Measurements from ENCODE around the gene LIPI.
"Not testable (repeated sequence)": the region's sequence is repeated elsewhere in the genome, so short reads cannot be mapped to it uniquely, and the experiment has no call there.

LIPI gene

DNA sequence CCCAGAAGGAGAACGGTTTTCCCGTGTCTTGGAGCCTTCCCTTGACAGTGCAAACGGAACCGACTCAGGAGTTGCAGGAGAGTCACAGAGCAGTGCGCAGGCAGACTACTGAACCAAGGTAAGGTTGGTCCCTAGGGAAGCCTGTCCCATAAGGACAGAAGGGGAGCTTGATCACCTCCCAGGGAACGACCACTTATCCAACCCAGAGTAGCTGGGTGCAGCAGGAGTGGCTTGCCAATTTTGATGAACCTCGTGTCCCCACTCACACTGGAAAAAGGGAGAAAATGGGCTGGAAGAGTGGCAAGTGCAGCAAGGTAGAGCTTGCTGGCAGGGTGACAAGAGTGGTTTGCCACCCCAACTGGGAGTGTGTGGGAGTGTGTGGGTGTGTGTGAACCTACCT, 95.1 kb downstream of the LIPI start:
- DNase-seq, result no peak

DNA sequence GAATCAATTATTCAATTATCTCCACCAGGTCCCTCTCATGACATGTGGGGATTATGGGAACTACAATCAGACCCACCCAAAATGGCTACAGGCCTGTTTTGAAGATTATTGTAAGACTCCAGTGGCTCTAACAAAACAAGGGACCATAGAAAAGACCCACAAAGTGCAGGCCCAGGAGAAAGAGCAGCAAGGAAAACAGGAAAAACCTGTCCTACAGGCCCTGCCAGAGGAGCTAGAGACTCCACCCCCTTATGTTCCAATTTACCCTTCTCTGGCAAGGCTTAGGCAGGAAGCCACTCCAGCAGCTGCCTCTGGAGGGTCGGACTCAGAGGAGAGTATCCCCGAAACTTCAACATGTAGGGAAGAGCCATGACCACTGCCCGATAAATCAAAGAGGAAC, 96.5 kb downstream of the LIPI start:
- DNase-seq, result no peak

DNA sequence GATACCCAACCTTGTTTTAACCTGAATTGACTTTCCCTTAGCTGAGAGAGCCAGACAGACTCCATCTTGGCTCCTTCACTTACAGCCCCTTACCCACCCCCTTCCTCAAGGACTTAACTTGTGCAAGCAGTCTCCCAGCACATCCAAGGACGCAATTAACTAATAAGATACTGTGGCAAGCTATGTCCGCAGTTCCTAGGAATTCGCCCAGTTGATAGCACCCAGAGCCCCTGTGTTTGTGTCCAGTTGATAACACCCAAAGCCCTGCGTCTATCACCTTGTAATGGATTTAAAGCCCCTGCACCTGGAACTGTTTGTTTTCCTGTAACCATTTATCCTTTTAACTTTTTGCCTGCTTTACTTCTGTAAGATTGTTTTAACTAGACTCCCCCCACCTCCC, 106.2 kb downstream of the LIPI start:
- not testable (repeated sequence) for DNase-seq

DNA sequence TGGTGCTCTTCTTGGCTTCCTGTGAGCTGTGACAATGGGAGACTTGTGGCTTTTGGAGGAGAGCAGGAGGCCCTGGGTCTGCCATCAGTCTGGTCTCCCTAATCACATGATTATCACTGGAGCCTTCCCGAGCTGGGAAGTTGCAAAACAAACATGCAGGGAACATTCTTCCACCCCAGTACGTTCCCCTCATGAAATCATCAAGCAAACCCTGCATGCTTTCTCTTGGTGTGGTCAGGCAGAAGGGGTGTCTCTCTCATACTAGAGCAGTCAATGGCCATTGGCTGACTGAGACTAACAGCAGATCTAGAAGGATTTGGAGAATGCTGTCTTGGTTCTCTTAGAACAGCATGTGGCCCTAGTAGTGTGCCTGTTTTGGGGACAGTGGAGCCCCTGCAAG, 111.2 kb downstream of the LIPI start:
- DNase-seq, result no peak

DNA sequence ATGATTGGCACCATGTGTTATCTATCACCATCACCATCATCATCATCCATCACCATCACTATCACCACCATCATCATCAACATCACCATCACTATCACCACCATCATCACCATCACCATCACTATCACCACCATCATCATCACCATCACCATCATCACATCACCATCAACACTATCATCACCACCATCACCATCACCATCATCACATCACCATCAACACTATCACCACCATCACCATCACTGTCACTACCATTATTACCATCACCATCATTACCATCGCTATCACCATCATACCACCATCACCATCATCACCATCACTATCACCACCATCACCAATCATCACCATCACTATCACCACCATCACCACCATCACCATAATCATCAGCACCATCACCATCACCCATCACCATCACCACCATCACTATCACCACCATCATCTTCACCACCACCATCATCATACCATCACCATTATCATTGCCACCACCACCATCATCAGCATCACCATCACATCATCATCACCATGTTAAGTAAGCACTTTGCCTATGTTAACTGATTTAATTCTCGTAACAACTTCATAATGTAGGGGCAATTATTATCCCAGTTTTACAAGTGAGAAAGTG, 112.8 kb downstream of the LIPI start:
- no peak for DNase-seq

DNA sequence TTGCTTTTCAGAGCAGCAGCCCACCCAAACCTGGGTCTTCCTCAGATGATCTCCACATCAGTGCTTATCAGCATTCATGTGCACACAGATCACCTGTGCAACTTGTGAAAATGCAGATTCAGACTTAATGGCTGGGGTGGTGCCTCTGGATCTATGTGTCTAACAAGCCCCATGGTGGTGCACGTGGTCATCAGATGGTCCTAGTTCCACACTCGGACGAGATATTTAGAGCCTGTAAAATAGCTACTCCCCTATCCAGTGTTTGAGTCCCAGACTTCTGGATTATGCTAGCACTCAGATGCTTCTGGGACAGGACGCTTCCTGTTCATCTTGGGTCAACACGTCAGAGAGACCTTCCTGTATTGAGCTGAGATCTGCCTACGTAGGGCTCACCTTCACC, 114.2 kb downstream of the LIPI start:
- DNase-seq, result no peak

DNA sequence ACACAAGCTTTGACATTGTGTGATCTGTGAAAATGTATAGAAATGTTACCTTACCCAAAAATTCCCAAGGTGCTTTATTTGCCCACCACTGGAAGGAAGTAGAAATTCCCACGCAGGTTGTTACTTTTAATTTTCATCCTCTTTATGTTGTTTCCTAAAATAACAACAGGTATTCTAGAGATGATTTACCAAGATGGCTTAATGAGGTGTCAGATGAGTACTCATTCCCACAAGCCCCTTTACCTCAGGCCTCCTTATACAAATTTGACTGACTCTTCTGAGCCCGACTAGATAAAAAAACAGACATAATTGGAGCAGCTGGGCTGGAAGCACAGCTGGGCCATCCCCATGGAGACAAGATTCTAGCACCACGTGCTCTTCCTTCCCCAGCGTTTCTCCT, 114.6 kb downstream of the LIPI start:
- DNase-seq, result no peak

DNA sequence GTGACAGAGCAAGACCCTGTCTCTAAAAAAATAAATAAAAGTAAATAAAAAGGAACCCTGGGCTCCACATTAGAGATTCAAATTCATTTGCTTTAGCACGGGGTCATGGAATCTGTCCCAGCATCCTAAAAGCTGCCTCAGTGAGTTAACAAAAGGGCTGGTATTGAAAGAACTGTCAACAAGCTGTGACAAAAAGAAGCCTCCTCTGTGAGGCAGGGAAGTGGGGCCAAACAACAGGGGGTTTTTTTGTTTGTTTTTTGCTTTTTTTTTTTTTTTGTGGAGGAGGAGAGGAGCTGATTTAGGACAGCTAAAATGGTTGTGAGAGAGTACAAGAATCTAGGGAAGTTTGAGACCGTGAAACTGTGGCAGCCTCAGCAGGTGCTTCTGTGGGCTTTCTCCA, 115.7 kb downstream of the LIPI start:
- no peak for DNase-seq

DNA sequence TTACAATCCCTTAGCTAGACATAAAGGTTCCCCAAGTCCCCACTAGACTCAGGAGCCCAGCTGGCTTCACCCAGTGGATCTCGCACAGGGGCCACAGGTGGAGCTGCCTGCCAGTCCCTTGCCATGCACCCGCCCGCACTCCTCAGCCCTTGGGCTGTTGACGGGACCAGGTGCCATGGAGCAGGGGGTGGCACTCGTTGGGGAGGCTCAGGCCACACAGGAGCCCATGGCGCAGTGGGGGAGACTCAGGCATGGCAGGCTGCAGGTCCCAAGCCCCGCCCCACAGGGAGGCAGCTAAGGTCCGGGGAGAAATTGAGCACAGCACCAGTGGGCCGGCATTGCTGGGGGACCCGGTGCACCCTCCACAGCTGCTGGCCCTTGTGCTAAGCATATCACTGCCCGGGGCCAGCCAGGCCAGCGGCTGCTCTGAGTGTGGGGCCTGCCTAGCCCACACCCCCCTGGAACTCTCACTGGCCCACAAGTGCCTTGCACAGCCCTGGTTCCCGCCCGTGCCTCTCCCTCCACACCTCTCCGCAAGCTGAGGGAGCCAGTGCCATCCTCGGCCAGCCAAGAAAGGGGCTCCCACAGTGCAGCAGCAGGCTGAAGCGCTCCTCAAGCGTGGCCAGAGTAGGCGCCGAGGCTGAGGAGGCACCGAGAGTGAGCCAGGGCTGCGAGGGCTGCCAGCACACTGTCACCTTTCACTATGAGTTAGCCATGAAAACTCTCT, 117.8 kb downstream of the LIPI start:
- DNase-seq, result no peak

DNA sequence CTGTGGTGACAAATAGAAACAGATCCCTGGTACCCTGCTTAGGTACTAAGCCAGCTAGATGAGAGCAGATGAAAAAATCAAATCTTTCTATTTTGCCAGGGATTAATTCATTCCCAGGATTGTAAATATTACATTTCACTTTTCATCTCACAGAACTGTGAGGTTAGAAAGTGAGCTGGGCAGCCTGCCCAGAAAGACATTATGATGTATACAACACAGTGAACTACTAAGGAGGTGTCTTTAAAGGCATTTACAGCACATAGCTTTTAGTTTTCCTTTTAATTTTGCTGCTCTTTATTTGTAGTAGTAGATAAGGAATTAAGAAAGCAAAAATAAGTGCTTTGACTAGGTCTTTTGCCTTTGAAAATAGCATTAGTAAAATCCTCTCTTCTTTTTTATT, 120.6 kb downstream of the LIPI start:
- DNase-seq, result not testable (repeated sequence)

DNA sequence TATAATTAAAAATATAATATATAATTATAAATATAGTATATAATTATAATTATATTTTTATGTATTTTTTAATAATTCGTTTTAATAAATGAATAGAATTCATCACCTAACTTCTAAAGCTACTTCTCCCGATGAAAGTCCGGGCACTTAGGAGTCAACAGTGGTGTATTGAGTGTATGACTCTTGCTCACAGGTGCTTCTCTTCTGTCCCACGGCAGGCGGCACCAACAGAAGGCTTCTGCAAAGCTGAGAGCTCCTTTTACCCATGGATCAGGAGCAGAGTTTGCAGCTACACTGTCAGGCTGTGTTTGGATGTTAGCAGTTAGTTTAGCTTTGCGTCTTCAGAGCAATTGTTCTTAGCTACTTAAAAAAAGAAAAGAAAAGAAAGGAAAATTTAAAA, 122.4 kb downstream of the LIPI start:
- no peak for DNase-seq

DNA sequence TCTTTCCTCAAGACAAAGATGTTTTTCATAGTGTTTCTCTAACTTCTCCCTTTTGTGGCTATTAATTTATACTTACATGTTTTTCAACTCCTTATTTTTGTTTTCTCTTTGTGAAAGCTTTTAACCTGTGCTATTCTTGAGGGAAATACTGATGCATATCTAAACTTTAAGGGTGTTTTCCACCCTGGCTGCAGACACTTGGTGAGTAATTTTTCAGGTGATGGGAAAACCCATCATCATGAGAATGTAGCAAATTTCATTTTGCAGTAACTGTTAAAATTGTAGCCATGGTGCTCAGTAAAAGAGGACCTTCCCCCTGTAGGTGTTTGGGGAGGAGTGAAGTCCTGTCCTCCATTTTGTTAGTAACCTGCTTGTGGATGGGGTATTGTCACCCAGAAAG, 124.2 kb downstream of the LIPI start:
- DNase-seq, result no peak

DNA sequence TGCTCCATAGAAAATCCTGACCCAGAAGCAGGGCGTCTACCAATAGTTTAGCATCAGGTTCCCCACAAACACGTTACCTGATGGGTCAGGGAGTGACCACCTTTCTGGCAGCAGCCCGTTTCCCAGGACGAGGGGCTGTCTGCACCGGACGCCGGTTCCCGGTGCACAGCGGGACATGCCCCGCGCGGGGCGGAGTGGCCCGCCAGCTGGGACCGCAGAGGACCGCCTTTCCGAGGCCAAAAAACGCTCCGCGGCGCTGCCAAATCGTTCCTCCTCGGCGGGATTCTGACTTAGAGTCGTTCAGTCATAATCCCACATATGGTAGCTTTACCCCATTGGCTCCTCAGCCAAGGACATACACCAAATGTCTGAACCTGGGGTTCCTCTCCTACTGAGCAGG, 126.1 kb downstream of the LIPI start:
- DNase-seq, result no peak

DNA sequence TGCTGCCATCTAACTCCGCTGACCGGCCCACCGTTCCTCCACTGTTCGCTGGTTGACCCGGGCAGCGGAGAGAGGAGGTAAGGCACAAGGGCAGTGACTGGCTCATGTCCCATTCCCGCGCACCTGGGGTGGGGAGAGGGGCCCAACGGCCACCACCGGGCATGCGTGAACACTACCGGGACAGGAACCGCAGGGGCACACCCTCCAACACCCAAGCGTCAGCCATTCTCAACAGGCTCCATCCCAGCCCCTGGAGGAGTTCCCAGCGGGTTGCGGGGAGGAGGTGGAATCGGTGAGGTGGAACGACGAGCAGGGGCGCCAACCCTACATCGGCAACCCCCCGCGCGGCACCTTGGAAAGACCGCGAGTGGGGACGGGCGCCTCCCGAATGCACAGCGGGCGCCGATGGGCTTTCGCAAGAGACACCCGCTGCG, 126.7 kb downstream of the LIPI start:
- DNase-seq, result no peak

DNA sequence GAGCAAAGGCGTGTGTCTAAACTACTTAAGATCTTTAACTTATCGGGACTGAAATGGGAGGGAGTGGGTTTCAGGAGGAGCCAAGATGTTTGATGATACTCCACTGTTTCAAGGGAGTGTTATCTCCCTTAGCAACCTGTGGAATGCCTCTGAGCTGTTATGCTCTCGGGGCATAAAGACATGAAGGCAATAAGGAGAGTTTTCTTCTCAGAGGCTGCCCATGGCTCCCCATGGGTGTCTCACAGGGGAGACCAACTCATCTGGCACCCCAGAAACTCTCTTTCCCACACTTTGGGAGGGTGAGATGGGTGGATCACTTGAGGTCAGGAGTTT, 130.0 kb downstream of the LIPI start:
- DNase-seq, result no peak

DNA sequence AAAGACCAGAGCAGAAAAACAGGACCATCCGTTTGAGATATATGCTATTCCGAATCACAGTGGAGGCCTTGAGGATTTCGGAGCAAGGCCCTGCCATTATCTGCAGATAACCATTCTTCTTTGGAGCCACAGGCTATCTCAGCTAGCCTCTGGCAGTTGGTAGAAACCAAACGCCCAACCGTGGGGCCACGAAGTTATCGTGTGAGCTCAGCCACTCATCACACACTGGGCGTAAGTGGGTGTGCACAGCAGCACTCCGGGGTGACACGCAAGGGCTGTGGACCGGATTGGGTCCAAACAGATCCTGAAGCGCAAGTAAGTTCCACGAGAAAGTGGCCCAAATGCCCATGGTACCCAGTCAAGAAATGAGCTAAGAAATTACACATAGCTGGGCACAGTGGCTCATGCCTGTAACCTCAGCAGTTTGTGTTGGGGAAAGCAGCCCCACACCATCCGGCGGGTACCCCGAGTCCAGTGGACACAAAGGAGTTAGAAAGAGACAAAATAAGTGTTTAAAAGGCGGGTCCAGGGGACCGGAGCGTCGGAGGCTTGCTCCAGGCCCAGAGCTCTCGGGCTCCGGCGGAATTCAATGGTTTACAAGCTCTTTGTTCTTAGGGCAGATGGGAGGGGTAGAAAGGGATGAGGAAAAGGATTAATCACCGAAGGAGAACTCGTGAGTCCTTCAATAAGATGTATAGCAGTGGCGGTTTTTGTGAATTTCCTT, 130.6 kb downstream of the LIPI start:
- DNase-seq, result no peak

DNA sequence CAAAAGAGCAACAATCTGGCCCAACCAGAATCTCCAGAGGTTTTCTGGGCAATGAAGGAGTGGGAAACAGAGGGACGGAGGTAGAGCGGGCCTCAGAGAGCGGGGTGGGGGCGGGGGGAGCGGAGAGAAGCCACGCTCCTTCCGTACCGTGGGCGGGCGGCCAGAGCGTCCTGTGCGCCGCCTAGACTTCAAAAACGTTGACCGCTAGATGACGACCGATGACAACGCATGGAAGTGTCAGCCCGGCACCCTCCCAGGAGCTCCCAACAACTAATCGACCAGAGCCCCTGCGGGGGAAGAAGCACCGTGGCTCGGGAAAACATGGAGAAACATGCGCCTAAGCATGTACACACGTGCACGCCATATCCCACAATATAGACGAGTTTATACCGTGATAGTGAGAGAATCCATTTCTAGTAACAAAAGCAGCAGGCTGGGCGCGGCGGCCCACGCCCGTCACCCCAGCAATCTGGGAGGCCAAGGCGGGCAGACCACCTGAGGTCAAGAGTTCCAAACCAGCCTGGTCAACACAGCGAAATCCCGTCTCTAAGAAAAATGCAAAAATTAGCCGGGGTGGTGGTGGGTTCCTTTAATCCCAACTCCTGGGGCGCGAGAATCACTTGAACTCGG, 131.9 kb downstream of the LIPI start:
- DNase-seq, result no peak

DNA sequence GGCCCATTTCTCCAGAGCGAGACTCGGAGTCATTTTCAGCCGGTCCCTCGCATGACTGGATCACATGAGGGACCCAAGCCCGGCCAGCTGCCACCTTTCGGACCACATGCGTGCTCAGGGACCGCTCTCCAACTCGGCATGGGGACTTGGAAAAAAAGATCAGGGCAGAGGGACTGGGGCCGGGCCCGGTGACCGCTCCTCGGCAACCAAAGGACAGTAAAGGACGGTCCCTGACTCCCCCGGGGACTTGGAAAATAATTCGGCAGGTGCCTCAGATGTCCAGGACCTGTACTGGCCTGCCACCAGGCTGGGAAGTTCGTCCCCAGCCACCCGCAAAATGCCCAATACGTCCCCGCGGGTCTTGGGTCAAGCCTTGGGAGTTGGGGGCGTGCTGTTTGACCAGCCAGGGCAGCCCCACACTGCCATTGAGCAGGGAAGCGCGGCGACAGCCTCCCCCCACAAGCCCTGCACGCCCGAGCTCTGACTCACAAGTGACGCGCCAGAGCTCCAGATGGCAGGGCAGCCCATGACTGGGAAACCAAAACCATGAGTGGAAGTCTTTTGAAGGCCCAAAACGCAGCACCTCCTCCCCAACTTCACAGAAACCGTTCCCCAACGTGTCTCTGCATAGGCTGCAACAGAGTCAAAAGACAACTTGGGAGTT, 134.5 kb downstream of the LIPI start:
- DNase-seq, result no peak

DNA sequence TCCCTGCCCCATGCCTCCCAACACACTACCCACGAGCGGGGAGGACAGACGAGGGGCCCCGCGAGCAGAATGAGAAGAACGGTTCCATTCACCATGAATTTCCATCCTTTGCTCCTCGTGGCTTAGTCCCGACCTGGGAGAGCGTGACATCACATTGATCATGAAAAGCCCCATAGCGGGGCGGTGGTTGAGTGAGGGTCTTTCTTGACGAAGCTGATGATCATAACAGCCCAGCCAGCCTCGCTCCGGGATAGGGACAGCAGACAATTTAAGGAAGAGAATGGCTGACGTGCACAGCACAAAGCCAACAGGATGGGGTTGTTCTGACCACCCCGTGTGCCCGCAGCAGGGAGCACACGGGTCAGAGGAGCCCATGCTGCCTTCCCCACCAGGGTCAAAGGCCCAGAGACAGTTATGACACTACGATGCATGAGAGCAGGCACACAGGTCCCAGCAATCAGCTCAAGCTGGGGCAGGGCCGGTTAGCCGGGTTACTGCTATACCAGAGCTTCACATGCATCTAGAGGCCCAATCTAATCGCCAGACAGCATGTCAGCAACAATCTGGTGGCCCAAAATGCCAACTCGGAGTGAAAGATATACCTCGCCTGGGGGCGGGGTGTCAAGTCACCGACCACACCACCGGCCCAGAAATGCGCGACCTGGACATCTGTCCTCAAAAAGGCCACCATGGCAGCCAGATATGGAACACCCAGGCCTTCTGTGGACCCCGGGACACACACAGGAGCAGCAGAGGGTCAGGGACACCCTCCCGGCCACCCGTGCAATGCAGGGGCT, 135.2 kb downstream of the LIPI start:
- no peak for DNase-seq

DNA sequence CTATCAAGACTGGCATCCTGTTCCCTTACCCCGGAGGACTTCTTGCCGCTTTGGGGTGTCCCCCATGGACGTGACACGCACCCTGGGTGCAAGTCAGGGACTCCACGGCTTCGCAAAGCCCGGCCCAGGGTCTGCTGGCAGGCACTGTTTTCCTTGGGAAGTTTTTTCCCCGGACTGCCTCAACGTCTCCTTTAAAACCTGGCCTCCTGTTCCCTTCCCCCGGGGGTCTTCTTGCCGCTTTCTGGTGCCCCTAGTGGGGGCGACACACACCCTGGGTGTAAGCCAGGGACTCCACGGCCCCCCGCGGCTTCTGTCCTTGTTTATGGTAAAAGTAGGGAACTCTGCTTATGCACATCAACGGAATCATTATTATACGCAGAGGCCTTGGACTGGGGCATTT, 136.6 kb downstream of the LIPI start:
- DNase-seq, result no peak

DNA sequence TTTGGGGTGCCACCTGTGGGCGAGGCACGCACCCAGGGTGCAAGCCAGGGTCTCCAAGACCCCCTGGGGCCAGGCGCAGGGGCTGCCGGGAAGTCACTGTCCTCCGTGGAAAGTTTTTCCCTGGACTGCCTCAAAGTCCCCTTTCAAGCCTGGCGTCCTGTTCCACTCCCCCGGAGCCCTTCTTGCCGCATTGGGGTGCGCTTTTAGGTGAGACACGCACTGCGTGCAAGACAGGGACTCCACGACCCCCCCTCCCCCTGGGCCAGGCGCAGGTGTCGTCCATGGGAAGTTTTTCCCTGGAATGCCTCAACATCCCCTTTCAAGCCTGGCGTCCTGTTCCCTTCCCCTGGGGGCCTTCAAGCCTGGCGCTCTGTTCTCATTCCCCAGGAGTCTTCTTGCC, 137.1 kb downstream of the LIPI start:
- no peak for DNase-seq

DNA sequence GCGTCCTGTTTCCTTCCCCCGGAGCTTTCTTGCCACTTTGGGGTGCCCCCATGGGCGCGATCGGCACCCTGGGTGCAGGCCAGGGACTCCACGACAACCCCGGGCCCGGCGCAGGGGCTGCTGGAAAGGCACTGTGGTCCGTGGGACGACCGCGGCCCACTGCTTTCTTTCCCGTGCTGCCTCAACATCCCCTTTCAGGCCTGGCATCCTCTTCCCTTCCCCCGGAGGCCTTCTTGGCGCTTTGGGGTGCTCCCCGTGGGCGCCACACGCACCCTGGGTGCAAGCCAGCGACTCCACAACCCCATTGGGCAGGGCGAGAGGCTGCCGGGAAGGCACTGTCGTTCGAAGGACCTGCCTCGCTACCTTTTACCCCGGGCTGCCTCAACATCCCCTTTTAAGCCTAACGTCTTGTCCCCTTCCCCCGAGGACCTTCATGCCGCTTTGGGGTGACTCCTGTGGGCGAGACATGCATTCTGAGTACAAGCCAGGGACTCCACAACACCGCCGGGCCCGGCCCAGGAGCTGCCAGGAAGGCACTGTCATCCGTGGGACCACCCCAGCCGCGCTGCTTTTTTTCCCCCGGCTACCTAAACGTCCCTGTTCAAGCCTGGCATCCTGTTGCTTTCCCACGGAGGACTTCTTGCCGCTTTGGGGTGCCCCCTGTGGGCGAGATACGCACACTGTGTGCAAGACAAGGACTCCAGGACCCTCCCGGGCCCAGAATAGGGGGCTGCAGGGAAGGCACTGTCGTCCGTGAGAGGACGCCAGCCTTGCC, 137.8 kb downstream of the LIPI start:
- no peak for DNase-seq
